ENCODE data around the gene CPNE2. TPM values are rescaled to one million over a fixed set of nuclear protein-coding genes. Genes with fewer than 3 reads are reported as not detected.
A peak's percentile ranks its signal among the peaks of the same experiment; 100 is the strongest.
"Not testable (repeated sequence)": the region's sequence is repeated elsewhere in the genome, so short reads cannot be mapped to it uniquely, and the experiment has no call there.

Gene CPNE2
- total RNA-seq, 1 experiment from 2014 or later: 14.5 TPM

- H3K27ac Mint-ChIP-seq (ENCODE audit: unreplicated experiment): no peak overlapping the region
- no peaks in the 10 kb centered on the region for H3K36me3 Mint-ChIP-seq (ENCODE audit: insufficient read depth, unreplicated experiment)
- BruUV-seq (replicated peaks): no TSS peak
- H3K9me3 Mint-ChIP-seq (ENCODE audit: low read depth, unreplicated experiment): no peaks in the 10 kb centered on the region
- peaks cover 13% of the 10 kb centered on the region for H3K4me1 Mint-ChIP-seq (ENCODE audit: low read depth, unreplicated experiment)
- CTCF ChIA-PET: interaction anchor here (0.6 kb wide), 2 partner anchors 9 to 130 kb away, joined by 3 to 5 read pairs; no protein-coding TSS in a partner anchor
- H3K4me3 Mint-ChIP-seq (ENCODE audit: low read depth, unreplicated experiment): no peak overlapping the region
- H3K27me3 Mint-ChIP-seq (ENCODE audit: unreplicated experiment): no peaks in the 10 kb centered on the region
- DNase-seq: no peak
- TF ChIP-seq CTCF (IDR thresholded peaks at IDR 0.05; ENCODE audit: unreplicated experiment): no peak
- intact Hi-C loops (cut with micrococcal nuclease; ENCODE audit: unreplicated experiment): no loop called here
Observed at GRCh38 chr16:57060323-57061083, 31.9 kb upstream of the CPNE2 start.

- TF ChIP-seq CTCF (IDR thresholded peaks at IDR 0.05; ENCODE audit: unreplicated experiment): no peak
- peak; percentile 53 for DNase-seq
- Mint-ChIP-seq H3K4me1 (ENCODE audit: low read depth, unreplicated experiment) (peaks cover 13% of the 10 kb centered on the region), H3K9me3 (ENCODE audit: low read depth, unreplicated experiment) (no peaks in the 10 kb centered on the region), H3K27ac (ENCODE audit: unreplicated experiment) (no peak overlapping the region), H3K4me3 (ENCODE audit: low read depth, unreplicated experiment) (no peak overlapping the region), H3K27me3 (ENCODE audit: unreplicated experiment) (peaks cover 1% of the 10 kb centered on the region), H3K36me3 (ENCODE audit: insufficient read depth, unreplicated experiment) (no peaks in the 10 kb centered on the region)
- BruUV-seq (replicated peaks): no TSS peak
- CTCF ChIA-PET: interaction anchor here (0.6 kb wide), 2 partner anchors 8 to 130 kb away, joined by 3 to 5 read pairs; no protein-coding TSS in a partner anchor
- intact Hi-C loops (cut with micrococcal nuclease; ENCODE audit: unreplicated experiment): no loop called here
Observed at GRCh38 chr16:57061084-57061905, 31.1 kb upstream of the CPNE2 start.

GRCh38 chr16:57062329-57062728, 30.1 kb upstream of the CPNE2 start:
- no peak for DNase-seq
- H3K27me3 Mint-ChIP-seq (ENCODE audit: unreplicated experiment): peaks cover 12% of the 10 kb centered on the region
- no peak for TF ChIP-seq CTCF (IDR thresholded peaks at IDR 0.05; ENCODE audit: unreplicated experiment)
- no peaks in the 10 kb centered on the region for H3K9me3 Mint-ChIP-seq (ENCODE audit: low read depth, unreplicated experiment)
- no peaks in the 10 kb centered on the region for H3K36me3 Mint-ChIP-seq (ENCODE audit: insufficient read depth, unreplicated experiment)
- intact Hi-C loops (cut with micrococcal nuclease; ENCODE audit: unreplicated experiment): no loop called here
- peaks cover 13% of the 10 kb centered on the region for H3K4me1 Mint-ChIP-seq (ENCODE audit: low read depth, unreplicated experiment)
- no TSS peak for BruUV-seq (replicated peaks)
- H3K4me3 Mint-ChIP-seq (ENCODE audit: low read depth, unreplicated experiment): no peak overlapping the region
- no peak overlapping the region for H3K27ac Mint-ChIP-seq (ENCODE audit: unreplicated experiment)
- CTCF ChIA-PET: no interaction called here

GRCh38 chr16:57063189-57063588, 29.2 kb upstream of the CPNE2 start:
- BruUV-seq (replicated peaks); H3K27ac Mint-ChIP-seq (ENCODE audit: unreplicated experiment); H3K9me3 Mint-ChIP-seq (ENCODE audit: low read depth, unreplicated experiment); intact Hi-C loops (cut with micrococcal nuclease; ENCODE audit: unreplicated experiment); H3K36me3 Mint-ChIP-seq (ENCODE audit: insufficient read depth, unreplicated experiment); DNase-seq; H3K4me3 Mint-ChIP-seq (ENCODE audit: low read depth, unreplicated experiment): not testable (repeated sequence)
- Mint-ChIP-seq H3K4me1 (ENCODE audit: low read depth, unreplicated experiment) (peaks cover 13% of the 10 kb centered on the region), H3K27me3 (ENCODE audit: unreplicated experiment) (peaks cover 20% of the 10 kb centered on the region)
- CTCF ChIA-PET: interaction anchor here (0.6 kb wide), 1 partner anchor 784 kb away, joined by 4 read pairs; no protein-coding TSS in a partner anchor
